ENCODE data around the gene SRCIN1.
"Not testable (repeated sequence)": the region's sequence is repeated elsewhere in the genome, so short reads cannot be mapped to it uniquely, and the experiment has no call there.

SRCIN1 gene

GRCh38 chr17:38507921-38508569 is 97.7 kb downstream of the SRCIN1 start:
- DNase-seq, result no peak

- no peak for DNase-seq
Measured at GRCh38 chr17:38507436-38507835, 98.3 kb downstream of the SRCIN1 start.

- no peak for DNase-seq
Measured at GRCh38 chr17:38504216-38504615, 101.5 kb downstream of the SRCIN1 start.

GRCh38 chr17:38503286-38503913 is 102.4 kb downstream of the SRCIN1 start:
- not testable (repeated sequence) for DNase-seq

GRCh38 chr17:38501718-38502117 is 104.0 kb downstream of the SRCIN1 start:
- not testable (repeated sequence) for DNase-seq

GRCh38 chr17:38499230-38499629 is 106.5 kb downstream of the SRCIN1 start:
- DNase-seq, result not testable (repeated sequence)

- DNase-seq, result no peak
Measured at GRCh38 chr17:38498353-38498752, 107.4 kb downstream of the SRCIN1 start.

- DNase-seq, result not testable (repeated sequence)
Measured at GRCh38 chr17:38497656-38498055, 108.1 kb downstream of the SRCIN1 start.

- DNase-seq, result not testable (repeated sequence)
Measured at GRCh38 chr17:38494152-38494551, 111.6 kb downstream of the SRCIN1 start.

- DNase-seq, result peak; percentile 74
Measured at GRCh38 chr17:38492067-38493040, 113.4 kb downstream of the SRCIN1 start.

GRCh38 chr17:38491346-38492066 is 114.2 kb downstream of the SRCIN1 start:
- DNase-seq, result not testable (repeated sequence)

- DNase-seq, result not testable (repeated sequence)
Measured at GRCh38 chr17:38489774-38490173, 116.0 kb downstream of the SRCIN1 start.

GRCh38 chr17:38485681-38486298 is 120.0 kb downstream of the SRCIN1 start:
- not testable (repeated sequence) for DNase-seq

GRCh38 chr17:38485146-38485468 is 120.6 kb downstream of the SRCIN1 start:
- no peak for DNase-seq

GRCh38 chr17:38484242-38485145 is 121.3 kb downstream of the SRCIN1 start:
- DNase-seq, result peak; percentile 51

- not testable (repeated sequence) for DNase-seq
Measured at GRCh38 chr17:38482700-38483043, 123.1 kb downstream of the SRCIN1 start.

- not testable (repeated sequence) for DNase-seq
Measured at GRCh38 chr17:38482039-38482699, 123.6 kb downstream of the SRCIN1 start.

Data from NCI-H1105 treated with DMSO at 0.1 percent for 48 hours (cell line).